Left ventricle myocardium inferior (tissue), 1 donor: ENCODE measurements around the gene C20orf173. TPM values are rescaled to one million over a fixed set of nuclear protein-coding genes. Genes with fewer than 3 reads are reported as not detected.
A peak's percentile ranks its signal among the peaks of the same experiment; 100 is the strongest.

Source experiments
- DNase-seq: peaks from one replicate; pipeline ENCODE4 v3.0.0-alpha.2; 2020
- H3K27ac ChIP-seq: fragments of 200-600 bp; replicated peaks from 2 replicates; pipeline ENCODE4 v1.8.0; 2021
- H3K27me3 ChIP-seq: fragments of 200-600 bp; 2 replicates; pipeline ENCODE4 v1.8.0; 2021; ENCODE audit warnings: low read depth
- H3K36me3 ChIP-seq: fragments of 200-600 bp; 2 replicates; pipeline ENCODE4 v1.8.0; 2021
- H3K4me1 ChIP-seq: fragments of 200-600 bp; 2 replicates; pipeline ENCODE4 v1.8.0; 2021
- H3K4me3 ChIP-seq: fragments of 200-600 bp; 2 replicates; pipeline ENCODE4 v1.8.0; 2021; ENCODE audit warnings: mild to moderate bottlenecking, moderate library complexity
- H3K9me3 ChIP-seq: fragments of 200-600 bp; replicated peaks from 2 replicates; pipeline ENCODE4 v1.8.0; 2021
- CTCF ChIP-seq: fragments of 200-600 bp; IDR thresholded peaks from 2 replicates; pipeline ENCODE4 v1.8.0; 2021; ENCODE audit warnings: antibody characterized with exemption, mild to moderate bottlenecking, borderline replicate concordance
- intact Hi-C: fragments of 100-400 bp; cut with micrococcal nuclease; formaldehyde crosslinking; loops from one replicate; pipeline ENCODE4 v1.11.0; 2022
- total RNA-seq: library from RNA; stranded (reverse); fragmentation: NEBNext Ultra II Directional; extraction: Animal tissue kit (Norgen Biotek cat#: 25700); gene quantifications from one replicate; pipeline ENCODE4 v1.2.1, GENCODE V29; 2021
- donor health status: DM: no; HTN: yes; CAD: no; lungs with severe emphysema.

The C20orf173 gene
- total RNA-seq, 1 donor from 2014 or later, result not detected

DNA sequence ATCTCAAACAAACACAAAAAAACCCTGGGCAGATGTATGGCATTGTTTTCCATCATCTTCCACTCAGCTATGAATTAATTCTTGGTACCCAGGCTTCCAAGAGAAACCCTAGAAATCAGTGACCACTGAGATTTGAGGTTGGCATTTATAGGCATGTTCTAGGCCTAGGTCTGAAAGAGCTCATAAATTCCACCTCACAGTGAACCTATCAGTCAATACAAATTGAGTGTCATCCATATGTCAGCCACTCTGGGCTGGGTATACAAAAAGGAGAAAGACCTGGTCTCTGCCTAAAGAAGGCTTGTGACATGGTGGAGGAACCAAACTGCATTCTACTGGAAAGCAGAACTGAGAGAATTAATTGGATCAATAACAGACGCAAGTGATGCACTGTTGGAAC lies 30.2 kb downstream of the C20orf173 start:
- H3K4me1 ChIP-seq, result peaks cover 18% of the 10 kb centered on the region
- no peak for TF ChIP-seq CTCF
- H3K4me3 ChIP-seq, result no peak overlapping the region
- no peak for DNase-seq
- no peaks in the 10 kb centered on the region for H3K27me3 ChIP-seq
- H3K27ac ChIP-seq, result no peak overlapping the region
- H3K36me3 ChIP-seq, result peaks cover 95% of the 10 kb centered on the region
- intact Hi-C loops, result no loop called here
- H3K9me3 ChIP-seq, result no peaks in the 10 kb centered on the region

GRCh38 chr20:35497780-35498189 lies 31.7 kb downstream of the C20orf173 start:
- DNase-seq, result peak; percentile 81
- intact Hi-C loops, result no loop called here

DNA sequence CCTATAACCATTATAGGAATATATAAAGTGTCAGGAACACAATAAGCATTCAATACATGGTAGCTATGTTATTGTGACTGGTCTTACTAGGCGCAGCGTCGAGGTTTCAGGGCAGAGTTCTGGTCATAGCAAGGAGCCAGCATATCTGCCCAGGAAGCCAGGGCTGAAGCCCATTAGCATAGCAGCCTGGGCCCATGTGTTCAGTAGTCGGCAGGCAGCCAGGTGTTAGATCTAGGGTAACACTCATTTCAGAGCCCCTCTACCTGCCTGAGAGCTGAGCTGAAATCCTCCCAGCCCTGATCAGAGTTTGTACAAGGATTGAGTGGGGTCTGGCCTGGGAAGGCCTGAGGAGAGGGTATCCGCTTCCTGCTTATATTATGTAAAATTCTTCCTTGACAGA lies 32.1 kb downstream of the C20orf173 start:
- TF ChIP-seq CTCF, result no peak
- H3K36me3 ChIP-seq, result peaks cover 97% of the 10 kb centered on the region

More at GRCh38 chr20:35497780-35498189, 31.7 kb downstream of the C20orf173 start:
- Histone ChIP-seq H3K4me1 (peaks cover 11% of the 10 kb centered on the region), H3K27me3 (no peaks in the 10 kb centered on the region), H3K9me3 (no peaks in the 10 kb centered on the region), H3K4me3 (no peak overlapping the region), H3K36me3 (peaks cover 97% of the 10 kb centered on the region), H3K27ac (peak overlapping the region; percentile 68)
- no peak for TF ChIP-seq CTCF

DNA sequence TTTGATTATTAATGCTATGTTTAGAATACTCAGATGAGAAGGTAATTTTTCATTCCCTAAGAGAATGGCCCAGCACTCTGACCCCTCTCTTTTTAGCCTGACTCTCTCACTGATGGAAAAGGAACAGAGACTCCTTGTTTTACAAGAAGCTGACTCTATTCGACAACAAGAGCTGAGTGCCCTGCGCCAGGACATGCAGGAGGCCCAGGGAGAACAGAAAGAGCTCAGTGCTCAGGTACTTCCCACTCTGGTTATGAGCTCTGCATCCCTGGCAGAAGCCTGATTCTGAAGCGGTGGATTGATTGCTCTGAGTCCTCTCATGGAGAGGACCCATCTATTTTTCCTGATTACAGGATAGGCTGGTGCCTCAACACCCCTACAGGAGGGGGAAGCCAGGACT lies 33.0 kb downstream of the C20orf173 start:
- peak overlapping the region; percentile 68 for H3K27ac ChIP-seq

More for the DNA sequence above, 32.1 kb downstream of the C20orf173 start:
- Histone ChIP-seq H3K9me3 (no peaks in the 10 kb centered on the region), H3K4me3 (no peak overlapping the region), H3K27me3 (no peaks in the 10 kb centered on the region), H3K27ac (peak overlapping the region; percentile 68), H3K4me1 (peaks cover 11% of the 10 kb centered on the region)
- peak; percentile 19 for DNase-seq
- intact Hi-C loops, result no loop called here

DNA sequence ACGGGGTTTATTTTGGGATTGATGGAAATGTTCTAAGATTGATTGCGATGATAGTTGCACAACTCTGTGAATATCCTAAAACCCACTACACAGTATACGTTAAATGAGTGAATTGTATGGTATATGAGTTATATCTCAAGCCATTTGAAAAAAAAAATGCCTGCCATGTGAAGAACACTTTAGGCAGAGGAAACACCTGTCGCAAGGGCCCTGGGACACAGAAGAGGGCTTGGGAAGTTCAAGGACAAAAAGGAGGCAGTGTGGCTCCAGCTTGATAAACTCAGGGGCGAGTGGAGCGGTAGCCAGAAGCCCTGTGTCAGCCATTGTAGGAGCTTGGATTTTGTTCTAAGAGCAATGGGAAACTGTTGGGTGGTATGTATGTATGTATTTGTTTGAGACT lies 37.1 kb downstream of the C20orf173 start:
- intact Hi-C loops, result no loop called here
- H3K36me3 ChIP-seq, result peaks cover 93% of the 10 kb centered on the region
- no peak for TF ChIP-seq CTCF
- DNase-seq, result no peak
- no peaks in the 10 kb centered on the region for H3K9me3 ChIP-seq
- no peaks in the 10 kb centered on the region for H3K27me3 ChIP-seq
- H3K4me3 ChIP-seq, result no peak overlapping the region
- no peak overlapping the region for H3K27ac ChIP-seq
- H3K4me1 ChIP-seq, result peaks cover 9% of the 10 kb centered on the region

More for the DNA sequence above, 33.0 kb downstream of the C20orf173 start:
- intact Hi-C loops, result no loop called here
- DNase-seq, result no peak
- no peaks in the 10 kb centered on the region for H3K27me3 ChIP-seq
- H3K36me3 ChIP-seq, result peaks cover 98% of the 10 kb centered on the region
- no peak overlapping the region for H3K4me3 ChIP-seq
- no peak for TF ChIP-seq CTCF
- peaks cover 11% of the 10 kb centered on the region for H3K4me1 ChIP-seq
- no peaks in the 10 kb centered on the region for H3K9me3 ChIP-seq
